ENCODE data around the gene STYXL2. TPM values are rescaled to one million over a fixed set of nuclear protein-coding genes. Genes with fewer than 3 reads are reported as not detected.

The STYXL2 gene
- total and polyA plus RNA-seq, 2 donors = 3.6 TPM; not detected in 1

GRCh38 chr1:167138703-167139102 lies 44.8 kb downstream of the STYXL2 start:
- no peak for DNase-seq (ENCODE audit: extremely low spot score)
- no peaks in the 10 kb centered on the region for H3K36me3 ChIP-seq (ENCODE audit: insufficient read depth)
- no peak overlapping the region for H3K27ac ChIP-seq (ENCODE audit: low read depth)
- no peak overlapping the region for H3K4me3 ChIP-seq (ENCODE audit: low read depth, low read length)
- H3K4me1 ChIP-seq (ENCODE audit: insufficient read depth) = no peaks in the 10 kb centered on the region
- 73% methylated on average over 1 of the region's 1 CpG for WGBS

- no peaks in the 10 kb centered on the region for H3K36me3 ChIP-seq (ENCODE audit: insufficient read depth)
- no peak overlapping the region for H3K27ac ChIP-seq (ENCODE audit: low read depth)
- 89% methylated on average over 3 of the region's 3 CpGs for WGBS
- no peak overlapping the region for H3K4me3 ChIP-seq (ENCODE audit: low read depth, low read length)
- no peaks in the 10 kb centered on the region for H3K4me1 ChIP-seq (ENCODE audit: insufficient read depth)
- DNase-seq (ENCODE audit: extremely low spot score) = no peak
Measured at GRCh38 chr1:167141963-167142362, 48.1 kb downstream of the STYXL2 start.

Other genes starting within 250 kb of the STYXL2 start
- gene TADA1, start 217.8 kb upstream of the STYXL2 start, total RNA-seq = 21.6 TPM
- 10.0 TPM for gene TADA1, start 217.8 kb upstream of the STYXL2 start, polyA plus RNA-seq
- 4.1 TPM for gene ILDR2, start 118.5 kb upstream of the STYXL2 start, total RNA-seq
- 1.6 TPM for gene ILDR2, start 118.5 kb upstream of the STYXL2 start, polyA plus RNA-seq
- 0.48 TPM for gene MAEL, start 104.8 kb upstream of the STYXL2 start, total RNA-seq
- 0.18 TPM for gene MAEL, start 104.8 kb upstream of the STYXL2 start, polyA plus RNA-seq
- not detected for gene GPA33, start 3.7 kb upstream of the STYXL2 start, total RNA-seq
- 0.08 TPM for gene GPA33, start 3.7 kb upstream of the STYXL2 start, polyA plus RNA-seq
- 31.3 TPM for gene POU2F1, start 126.8 kb downstream of the STYXL2 start, total RNA-seq
- 2.2 TPM for gene POU2F1, start 126.8 kb downstream of the STYXL2 start, polyA plus RNA-seq

Data from urinary bladder (tissue), 4 donors.